ENCODE data around the gene TECRL.

The TECRL gene

DNA sequence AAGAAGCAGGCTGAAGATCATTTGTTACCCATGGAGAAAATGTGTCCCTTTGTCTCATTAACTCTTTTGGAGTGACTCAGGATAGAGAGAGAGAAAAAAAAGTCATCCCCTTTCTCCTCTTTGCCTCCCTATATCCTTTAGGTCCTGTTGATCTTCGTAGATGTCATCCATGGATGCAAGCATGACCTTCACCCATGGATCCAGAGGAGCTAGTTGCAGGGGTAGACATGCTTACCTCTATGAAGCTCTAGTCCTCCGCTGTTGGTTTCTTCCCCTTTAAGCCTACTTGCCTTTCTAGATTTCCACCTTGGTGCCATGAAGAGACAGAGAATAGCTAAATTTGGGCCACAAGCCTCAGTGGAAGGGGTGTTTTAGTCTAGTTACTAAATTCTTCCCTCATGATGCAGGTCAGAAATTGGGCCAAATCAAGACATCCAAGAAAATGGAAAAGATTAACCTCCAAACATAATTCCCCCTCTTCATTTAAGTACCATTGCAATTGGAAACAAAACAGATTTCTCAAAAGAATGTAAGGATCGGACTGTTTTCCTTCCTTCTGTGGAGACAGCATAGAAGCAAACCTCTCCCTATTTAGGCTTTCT is 178.4 kb downstream of the TECRL start:
- Histone ChIP-seq H3K79me2 (ENCODE audit: insufficient read depth, low read length) (no peaks in the 10 kb centered on the region), H3K9ac (ENCODE audit: low read length) (no peak overlapping the region), H3K36me3 (ENCODE audit: insufficient read depth, low read length) (no peaks in the 10 kb centered on the region), H3K9me2 (ENCODE audit: low read depth, low read length) (no peaks in the 10 kb centered on the region), H4K20me1 (ENCODE audit: insufficient read depth, low read length) (no peaks in the 10 kb centered on the region), H3K4me3 (ENCODE audit: low read depth, low read length, poor library complexity, severe bottlenecking) (no peak overlapping the region), H3K4me1 (ENCODE audit: insufficient read depth, low read length, severe bottlenecking) (no peaks in the 10 kb centered on the region), H2AFZ (ENCODE audit: low read length) (no peak overlapping the region), H3K9me3 (ENCODE audit: low read length) (0 out of 2 replicates have a peak, but pooled peaks cover 4% of the 10 kb centered on the region), H3K27me3 (ENCODE audit: insufficient read depth, low read length) (no peaks in the 10 kb centered on the region), H3F3A (ENCODE audit: insufficient read depth, low read length) (no peaks in the 10 kb centered on the region), H3K27ac (ENCODE audit: low read depth, low read length, poor library complexity, severe bottlenecking) (no peak overlapping the region), H3K4me2 (ENCODE audit: low read length) (no peak overlapping the region)
- TF ChIP-seq, protein P1, sequence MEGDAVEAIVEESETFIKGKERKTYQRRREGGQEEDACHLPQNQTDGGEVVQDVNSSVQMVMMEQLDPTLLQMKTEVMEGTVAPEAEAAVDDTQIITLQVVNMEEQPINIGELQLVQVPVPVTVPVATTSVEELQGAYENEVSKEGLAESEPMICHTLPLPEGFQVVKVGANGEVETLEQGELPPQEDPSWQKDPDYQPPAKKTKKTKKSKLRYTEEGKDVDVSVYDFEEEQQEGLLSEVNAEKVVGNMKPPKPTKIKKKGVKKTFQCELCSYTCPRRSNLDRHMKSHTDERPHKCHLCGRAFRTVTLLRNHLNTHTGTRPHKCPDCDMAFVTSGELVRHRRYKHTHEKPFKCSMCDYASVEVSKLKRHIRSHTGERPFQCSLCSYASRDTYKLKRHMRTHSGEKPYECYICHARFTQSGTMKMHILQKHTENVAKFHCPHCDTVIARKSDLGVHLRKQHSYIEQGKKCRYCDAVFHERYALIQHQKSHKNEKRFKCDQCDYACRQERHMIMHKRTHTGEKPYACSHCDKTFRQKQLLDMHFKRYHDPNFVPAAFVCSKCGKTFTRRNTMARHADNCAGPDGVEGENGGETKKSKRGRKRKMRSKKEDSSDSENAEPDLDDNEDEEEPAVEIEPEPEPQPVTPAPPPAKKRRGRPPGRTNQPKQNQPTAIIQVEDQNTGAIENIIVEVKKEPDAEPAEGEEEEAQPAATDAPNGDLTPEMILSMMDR (IDR thresholded peaks at IDR 0.05; ENCODE audit: low read length): no peak
- no peak for TF ChIP-seq EZH2 (IDR thresholded peaks at IDR 0.05; ENCODE audit: borderline replicate concordance, low read length)
